ENCODE measurements around the gene ZBTB21.
"Not testable (repeated sequence)": the region's sequence is repeated elsewhere in the genome, so short reads cannot be mapped to it uniquely, and the experiment has no call there.

Gene ZBTB21

GRCh38 chr21:42016364-42016985, 6.3 kb upstream of the ZBTB21 start:
- DNase-seq, result no peak

GRCh38 chr21:42013931-42014330, 3.8 kb upstream of the ZBTB21 start:
- DNase-seq, result no peak

GRCh38 chr21:42013376-42013775, 3.2 kb upstream of the ZBTB21 start:
- DNase-seq, result no peak

- DNase-seq, result no peak
Measured at GRCh38 chr21:42012763-42013329, 2.7 kb upstream of the ZBTB21 start.

GRCh38 chr21:42012344-42012743, 2.2 kb upstream of the ZBTB21 start:
- DNase-seq, result no peak

GRCh38 chr21:42010507-42011495, 641 bp upstream of the ZBTB21 start:
- DNase-seq, result no peak

- peak; percentile 66 for DNase-seq
Measured at GRCh38 chr21:42009018-42009830, 936 bp downstream of the ZBTB21 start.

- no peak for DNase-seq
Measured at GRCh38 chr21:42007356-42007940, 2.7 kb downstream of the ZBTB21 start.

- no peak for DNase-seq
Measured at GRCh38 chr21:42006765-42007164, 3.4 kb downstream of the ZBTB21 start.

GRCh38 chr21:42004406-42005199, 5.6 kb downstream of the ZBTB21 start:
- DNase-seq, result no peak

GRCh38 chr21:42003051-42003461, 7.1 kb downstream of the ZBTB21 start:
- peak; percentile 49 for DNase-seq

- DNase-seq, result peak; percentile 80
Measured at GRCh38 chr21:42002421-42002958, 7.7 kb downstream of the ZBTB21 start.

- DNase-seq, result no peak
Measured at GRCh38 chr21:42001781-42002180, 8.4 kb downstream of the ZBTB21 start.

GRCh38 chr21:42000908-42001307, 9.3 kb downstream of the ZBTB21 start:
- DNase-seq, result no peak

GRCh38 chr21:41997657-41998056, 12.5 kb downstream of the ZBTB21 start:
- no peak for DNase-seq

GRCh38 chr21:41995577-41995976, 14.6 kb downstream of the ZBTB21 start:
- no peak for DNase-seq

GRCh38 chr21:41994613-41995012, 15.5 kb downstream of the ZBTB21 start:
- DNase-seq, result not testable (repeated sequence)

- DNase-seq, result no peak
Measured at GRCh38 chr21:41993744-41994143, 16.4 kb downstream of the ZBTB21 start.

- no peak for DNase-seq
Measured at GRCh38 chr21:41992576-41992975, 17.6 kb downstream of the ZBTB21 start.

GRCh38 chr21:41991659-41992058, 18.5 kb downstream of the ZBTB21 start:
- DNase-seq, result no peak

- no peak for DNase-seq
Measured at GRCh38 chr21:41989698-41990097, 20.5 kb downstream of the ZBTB21 start.
